HepG2 (cell line): ENCODE measurements around the gene CORO7. TPM values are rescaled to one million over a fixed set of nuclear protein-coding genes. Genes with fewer than 3 reads are reported as not detected.

ENCODE experiments used
- CCDC6 ChIP-seq: sonication (generic); formaldehyde crosslinking; IDR thresholded peaks from 2 replicates; pipeline ENCODE4 v1.8.1; 2022; ENCODE audit warnings: mild to moderate bottlenecking, missing genetic modification reagents, moderate library complexity
- FOXA3 ChIP-seq: IDR thresholded peaks from 2 replicates; pipeline ENCODE4 v1.6.1; 2016; ENCODE audit warnings: missing genetic modification reagents, missing compliant biosample characterization
- GPN1 ChIP-seq: sonication (generic); formaldehyde crosslinking; IDR thresholded peaks from 2 replicates; pipeline ENCODE4 v1.5.1; 2020; ENCODE audit warnings: missing genetic modification reagents, borderline replicate concordance
- NR1H2 ChIP-seq: sonication (generic); formaldehyde crosslinking; IDR thresholded peaks from 2 replicates; pipeline ENCODE4 v1.8.1; 2022; ENCODE audit warnings: low read depth, missing genetic modification reagents, borderline replicate concordance
- RFX3 ChIP-seq: IDR thresholded peaks from 2 replicates; pipeline ENCODE4 v1.6.1; 2016; ENCODE audit warnings: missing biosample characterization, missing genetic modification reagents
- ZNF224 ChIP-seq: sonication (generic); formaldehyde crosslinking; IDR thresholded peaks from 2 replicates; pipeline ENCODE4 v1.5.0; 2020; ENCODE audit warnings: mild to moderate bottlenecking, missing genetic modification reagents
- ZNF280D ChIP-seq: sonication (generic); formaldehyde crosslinking; IDR thresholded peaks from 2 replicates; pipeline ENCODE4 v1.5.1; 2020; ENCODE audit warnings: mild to moderate bottlenecking, missing genetic modification reagents
- ZNF557 ChIP-seq: sonication (generic); formaldehyde crosslinking; IDR thresholded peaks from 2 replicates; pipeline ENCODE4 v1.4.0; 2020; ENCODE audit warnings: missing genetic modification reagents
- polyA plus RNA-seq, 8 experiments: library from polyadenylated mRNA; depleted of rRNA in 3 of 8; stranded (reverse) in 7 of 8; unstranded in 1 of 8; fragments of >200 nt; fragmentation: Illumina TruSeq in 4 of 8; extraction: Trizol in 4 of 8; gene quantifications; 2 replicates each; pipeline versions ENCODE4 v1.2.1 to v1.2.3, GENCODE V29; 2011 to 2016; ENCODE audit warnings: low read depth in 4 of 8, missing spikeins in 1 of 8, mixed read lengths in 1 of 8; ENCODE audit not compliant: insufficient read depth in 1 of 8
- total RNA-seq, 5 experiments: library from RNA; depleted of rRNA; stranded (reverse); fragments of >200 nt; fragmentation: Illumina TruSeq; extraction: Trizol; gene quantifications; 2 replicates each; pipeline ENCODE4 v1.2.3, GENCODE V29; 2016; ENCODE audit warnings: low read depth in 1 of 5
- TF ChIP-seq, protein P1 (sequence below): sonication (generic); formaldehyde crosslinking; IDR thresholded peaks from 2 replicates; pipeline ENCODE4 v1.5.0; 2020; ENCODE audit warnings: mild to moderate bottlenecking, missing genetic modification reagents
- TF ChIP-seq, protein P2 (sequence below): sonication (generic); formaldehyde crosslinking; IDR thresholded peaks from 2 replicates; pipeline ENCODE4 v1.4.0; 2020; ENCODE audit warnings: missing genetic modification reagents
- TF ChIP-seq, protein P3 (sequence below): sonication (generic); formaldehyde crosslinking; IDR thresholded peaks from 2 replicates; pipeline ENCODE4 v1.9.0; 2021; ENCODE audit warnings: mild to moderate bottlenecking, missing genetic modification reagents
- TF ChIP-seq, protein P4 (sequence below): sonication (generic); formaldehyde crosslinking; IDR thresholded peaks from 2 replicates; pipeline ENCODE4 v1.4.0; 2020; ENCODE audit warnings: missing genetic modification reagents
- TF ChIP-seq, protein P5 (sequence below): sonication (generic); formaldehyde crosslinking; IDR thresholded peaks from 2 replicates; pipeline ENCODE4 v1.8.1; 2022; ENCODE audit warnings: mild to moderate bottlenecking, missing genetic modification reagents

CORO7 gene
- total and polyA plus RNA-seq, 2 of the 13 experiments (the other 11 are each of a cell fraction or from before 2014, with no cell fraction given), result 9.9 to 14.3 TPM

GRCh38 chr16:4350787-4351659, 65.4 kb downstream of the CORO7 start, which contains the start of gene PAM16 (continued):
- TF ChIP-seq, protein P1, sequence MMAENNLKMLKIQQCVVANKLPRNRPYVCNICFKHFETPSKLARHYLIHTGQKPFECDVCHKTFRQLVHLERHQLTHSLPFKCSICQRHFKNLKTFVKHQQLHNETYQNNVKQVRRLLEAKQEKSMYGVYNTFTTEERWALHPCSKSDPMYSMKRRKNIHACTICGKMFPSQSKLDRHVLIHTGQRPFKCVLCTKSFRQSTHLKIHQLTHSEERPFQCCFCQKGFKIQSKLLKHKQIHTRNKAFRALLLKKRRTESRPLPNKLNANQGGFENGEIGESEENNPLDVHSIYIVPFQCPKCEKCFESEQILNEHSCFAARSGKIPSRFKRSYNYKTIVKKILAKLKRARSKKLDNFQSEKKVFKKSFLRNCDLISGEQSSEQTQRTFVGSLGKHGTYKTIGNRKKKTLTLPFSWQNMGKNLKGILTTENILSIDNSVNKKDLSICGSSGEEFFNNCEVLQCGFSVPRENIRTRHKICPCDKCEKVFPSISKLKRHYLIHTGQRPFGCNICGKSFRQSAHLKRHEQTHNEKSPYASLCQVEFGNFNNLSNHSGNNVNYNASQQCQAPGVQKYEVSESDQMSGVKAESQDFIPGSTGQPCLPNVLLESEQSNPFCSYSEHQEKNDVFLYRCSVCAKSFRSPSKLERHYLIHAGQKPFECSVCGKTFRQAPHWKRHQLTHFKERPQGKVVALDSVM, result peak; percentile 15; the same call in 1 of the 2 replicates
- TF ChIP-seq FOXA3 (CRISPR knock-in tag) (peak; percentile 38), RFX3 (no peak), CCDC6 (CRISPR knock-in tag) (peak; percentile 55; the same call in 1 of the 2 replicates), ZNF224 (no peak), GPN1 (CRISPR knock-in tag) (no peak), ZNF557 (CRISPR knock-in tag) (no peak), ZNF280D (0 out of 2 replicates have a peak, but pooled peaks have one; percentile 29), NR1H2 (no peak)
- TF ChIP-seq, protein P2, sequence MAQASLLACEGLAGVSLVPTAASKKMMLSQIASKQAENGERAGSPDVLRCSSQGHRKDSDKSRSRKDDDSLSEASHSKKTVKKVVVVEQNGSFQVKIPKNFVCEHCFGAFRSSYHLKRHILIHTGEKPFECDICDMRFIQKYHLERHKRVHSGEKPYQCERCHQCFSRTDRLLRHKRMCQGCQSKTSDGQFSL (CRISPR knock-in tag), result no peak
- TF ChIP-seq, protein P3, sequence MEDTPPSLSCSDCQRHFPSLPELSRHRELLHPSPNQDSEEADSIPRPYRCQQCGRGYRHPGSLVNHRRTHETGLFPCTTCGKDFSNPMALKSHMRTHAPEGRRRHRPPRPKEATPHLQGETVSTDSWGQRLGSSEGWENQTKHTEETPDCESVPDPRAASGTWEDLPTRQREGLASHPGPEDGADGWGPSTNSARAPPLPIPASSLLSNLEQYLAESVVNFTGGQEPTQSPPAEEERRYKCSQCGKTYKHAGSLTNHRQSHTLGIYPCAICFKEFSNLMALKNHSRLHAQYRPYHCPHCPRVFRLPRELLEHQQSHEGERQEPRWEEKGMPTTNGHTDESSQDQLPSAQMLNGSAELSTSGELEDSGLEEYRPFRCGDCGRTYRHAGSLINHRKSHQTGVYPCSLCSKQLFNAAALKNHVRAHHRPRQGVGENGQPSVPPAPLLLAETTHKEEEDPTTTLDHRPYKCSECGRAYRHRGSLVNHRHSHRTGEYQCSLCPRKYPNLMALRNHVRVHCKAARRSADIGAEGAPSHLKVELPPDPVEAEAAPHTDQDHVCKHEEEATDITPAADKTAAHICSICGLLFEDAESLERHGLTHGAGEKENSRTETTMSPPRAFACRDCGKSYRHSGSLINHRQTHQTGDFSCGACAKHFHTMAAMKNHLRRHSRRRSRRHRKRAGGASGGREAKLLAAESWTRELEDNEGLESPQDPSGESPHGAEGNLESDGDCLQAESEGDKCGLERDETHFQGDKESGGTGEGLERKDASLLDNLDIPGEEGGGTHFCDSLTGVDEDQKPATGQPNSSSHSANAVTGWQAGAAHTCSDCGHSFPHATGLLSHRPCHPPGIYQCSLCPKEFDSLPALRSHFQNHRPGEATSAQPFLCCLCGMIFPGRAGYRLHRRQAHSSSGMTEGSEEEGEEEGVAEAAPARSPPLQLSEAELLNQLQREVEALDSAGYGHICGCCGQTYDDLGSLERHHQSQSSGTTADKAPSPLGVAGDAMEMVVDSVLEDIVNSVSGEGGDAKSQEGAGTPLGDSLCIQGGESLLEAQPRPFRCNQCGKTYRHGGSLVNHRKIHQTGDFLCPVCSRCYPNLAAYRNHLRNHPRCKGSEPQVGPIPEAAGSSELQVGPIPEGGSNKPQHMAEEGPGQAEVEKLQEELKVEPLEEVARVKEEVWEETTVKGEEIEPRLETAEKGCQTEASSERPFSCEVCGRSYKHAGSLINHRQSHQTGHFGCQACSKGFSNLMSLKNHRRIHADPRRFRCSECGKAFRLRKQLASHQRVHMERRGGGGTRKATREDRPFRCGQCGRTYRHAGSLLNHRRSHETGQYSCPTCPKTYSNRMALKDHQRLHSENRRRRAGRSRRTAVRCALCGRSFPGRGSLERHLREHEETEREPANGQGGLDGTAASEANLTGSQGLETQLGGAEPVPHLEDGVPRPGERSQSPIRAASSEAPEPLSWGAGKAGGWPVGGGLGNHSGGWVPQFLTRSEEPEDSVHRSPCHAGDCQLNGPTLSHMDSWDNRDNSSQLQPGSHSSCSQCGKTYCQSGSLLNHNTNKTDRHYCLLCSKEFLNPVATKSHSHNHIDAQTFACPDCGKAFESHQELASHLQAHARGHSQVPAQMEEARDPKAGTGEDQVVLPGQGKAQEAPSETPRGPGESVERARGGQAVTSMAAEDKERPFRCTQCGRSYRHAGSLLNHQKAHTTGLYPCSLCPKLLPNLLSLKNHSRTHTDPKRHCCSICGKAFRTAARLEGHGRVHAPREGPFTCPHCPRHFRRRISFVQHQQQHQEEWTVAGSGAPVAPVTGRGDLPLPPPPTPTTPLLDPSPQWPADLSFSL (CRISPR knock-in tag), result no peak
- TF ChIP-seq, protein P4, sequence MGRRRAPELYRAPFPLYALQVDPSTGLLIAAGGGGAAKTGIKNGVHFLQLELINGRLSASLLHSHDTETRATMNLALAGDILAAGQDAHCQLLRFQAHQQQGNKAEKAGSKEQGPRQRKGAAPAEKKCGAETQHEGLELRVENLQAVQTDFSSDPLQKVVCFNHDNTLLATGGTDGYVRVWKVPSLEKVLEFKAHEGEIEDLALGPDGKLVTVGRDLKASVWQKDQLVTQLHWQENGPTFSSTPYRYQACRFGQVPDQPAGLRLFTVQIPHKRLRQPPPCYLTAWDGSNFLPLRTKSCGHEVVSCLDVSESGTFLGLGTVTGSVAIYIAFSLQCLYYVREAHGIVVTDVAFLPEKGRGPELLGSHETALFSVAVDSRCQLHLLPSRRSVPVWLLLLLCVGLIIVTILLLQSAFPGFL (CRISPR knock-in tag), result no peak
- TF ChIP-seq, protein P5, sequence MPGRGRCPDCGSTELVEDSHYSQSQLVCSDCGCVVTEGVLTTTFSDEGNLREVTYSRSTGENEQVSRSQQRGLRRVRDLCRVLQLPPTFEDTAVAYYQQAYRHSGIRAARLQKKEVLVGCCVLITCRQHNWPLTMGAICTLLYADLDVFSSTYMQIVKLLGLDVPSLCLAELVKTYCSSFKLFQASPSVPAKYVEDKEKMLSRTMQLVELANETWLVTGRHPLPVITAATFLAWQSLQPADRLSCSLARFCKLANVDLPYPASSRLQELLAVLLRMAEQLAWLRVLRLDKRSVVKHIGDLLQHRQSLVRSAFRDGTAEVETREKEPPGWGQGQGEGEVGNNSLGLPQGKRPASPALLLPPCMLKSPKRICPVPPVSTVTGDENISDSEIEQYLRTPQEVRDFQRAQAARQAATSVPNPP (CRISPR knock-in tag), result no peak; the same call in 1 of the 2 replicates
